Stimulated activated CD4-positive, alpha-beta T cell treated with anti-CD3 and anti-CD28 coated beads, Interleukin-1b, Interleukin-23, amount 100 ng/mL, for 4 hours (primary cell): ENCODE measurements around the gene CEP20.

Source experiments
- DNase-seq, 2 donors: peaks; one replicate each; pipeline ENCODE4 v3.0.0-alpha.2; 2020; ENCODE audit warnings: low read depth in 2 of 2

Gene CEP20

DNA sequence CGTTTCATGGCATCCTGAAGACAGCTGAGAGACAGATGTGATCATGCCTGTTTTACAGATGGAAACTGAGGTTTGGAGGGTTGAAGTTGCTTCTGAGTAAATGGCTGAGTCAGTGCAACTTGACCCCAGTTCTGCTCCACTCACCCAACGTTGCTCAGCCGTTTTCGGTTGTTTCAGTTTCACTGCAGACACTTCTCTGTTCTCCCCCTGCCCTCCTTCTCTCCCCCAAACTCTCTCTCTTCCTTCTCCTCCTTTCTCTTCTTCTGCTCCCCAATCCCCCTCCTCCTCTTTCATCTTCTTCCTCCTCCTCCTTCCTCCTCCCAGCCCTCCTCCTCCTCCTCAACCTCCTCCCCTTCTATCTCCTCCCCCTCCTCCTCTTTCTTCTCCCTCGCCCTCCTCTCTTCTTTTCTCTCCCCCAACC lies 9.4 kb upstream of the CEP20 start:
- DNase-seq, result no peak

DNA sequence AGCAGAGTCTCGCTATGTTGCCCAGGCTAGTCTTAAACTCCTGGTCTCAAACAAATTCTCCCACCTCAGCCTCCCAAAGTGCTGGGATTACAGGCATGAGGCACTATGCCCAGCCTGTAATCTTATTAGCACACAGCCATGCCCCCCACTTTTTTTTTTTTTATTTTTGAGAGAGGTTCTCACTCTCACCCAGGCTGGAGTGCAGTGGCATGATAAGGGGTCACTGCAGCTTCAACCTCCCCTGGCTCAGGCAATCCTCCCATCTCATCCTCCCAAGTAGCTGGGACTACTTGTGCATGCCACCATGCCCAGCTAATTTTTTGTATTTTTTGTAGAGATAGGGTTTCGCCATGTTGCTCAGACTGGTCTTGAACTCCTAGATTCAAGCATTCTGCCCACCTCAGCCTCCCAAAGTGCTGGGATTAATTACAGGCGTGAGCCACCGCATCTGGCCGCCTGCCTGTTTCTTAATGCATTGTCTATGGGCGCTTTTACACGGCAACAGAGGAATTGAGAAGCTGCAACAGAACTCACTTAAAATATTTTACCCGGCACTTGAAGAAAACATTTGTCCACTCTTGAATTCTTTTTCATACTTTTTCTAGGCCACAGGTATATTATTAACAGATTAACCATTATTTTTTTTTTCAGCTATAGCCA lies 8.8 kb upstream of the CEP20 start:
- DNase-seq, result no peak

DNA sequence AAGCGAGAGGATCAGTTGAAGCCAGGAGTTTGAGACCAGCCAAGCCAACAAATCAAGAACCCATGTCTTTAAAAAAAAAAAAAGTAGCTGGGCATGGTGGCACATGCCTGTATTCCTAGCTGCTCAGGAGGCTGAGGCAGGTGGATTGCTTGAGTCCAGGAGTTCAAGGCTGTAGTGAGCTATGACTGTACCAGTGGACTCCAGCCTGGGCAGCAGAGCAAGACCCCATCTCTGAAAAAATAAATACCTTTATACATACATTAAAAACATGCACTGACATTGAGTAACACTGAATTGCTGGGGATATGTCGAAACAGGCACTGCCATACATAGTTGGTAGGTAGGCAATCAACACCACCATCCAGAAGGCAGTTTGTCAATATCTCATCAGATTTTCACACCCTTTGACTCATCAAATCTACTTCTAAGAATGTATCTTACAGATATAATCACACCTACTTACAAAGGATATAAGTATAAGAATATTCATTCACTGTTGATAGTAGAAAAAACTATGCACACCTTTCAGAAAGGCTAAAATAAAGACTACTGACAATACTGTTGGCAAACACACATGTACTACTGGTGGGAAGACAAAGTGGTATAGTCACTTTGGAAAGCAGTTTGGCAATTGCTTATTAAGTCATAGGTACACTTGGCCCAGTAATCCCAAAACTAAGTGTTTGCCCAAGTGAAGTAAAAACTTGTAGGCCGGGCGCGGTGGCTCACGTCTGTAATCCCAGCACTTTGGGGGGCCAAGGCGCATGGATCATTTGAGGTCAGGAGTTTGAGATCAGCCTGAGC lies 6.4 kb upstream of the CEP20 start:
- no peak for DNase-seq

DNA sequence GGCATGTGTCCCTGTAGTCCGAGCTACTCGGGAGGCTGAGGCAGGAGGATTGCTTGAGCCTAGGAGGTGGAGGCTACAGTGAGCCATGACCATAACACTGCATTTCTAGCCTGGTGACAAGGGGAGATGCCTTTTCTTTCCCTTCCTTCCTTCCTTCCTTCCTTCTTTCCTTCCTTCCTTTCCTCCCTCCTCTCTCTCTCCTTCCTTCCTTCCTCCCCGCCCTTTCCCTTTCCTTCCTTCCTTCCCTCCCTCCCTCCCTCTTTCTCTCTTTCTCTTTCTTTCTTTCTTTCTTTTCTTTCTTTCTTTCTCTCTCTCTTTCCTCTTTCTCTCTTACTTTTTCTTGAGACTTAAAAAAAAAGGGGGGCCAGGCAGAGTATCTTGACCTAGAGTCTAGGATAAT lies 3.1 kb upstream of the CEP20 start:
- DNase-seq, result no peak

DNA sequence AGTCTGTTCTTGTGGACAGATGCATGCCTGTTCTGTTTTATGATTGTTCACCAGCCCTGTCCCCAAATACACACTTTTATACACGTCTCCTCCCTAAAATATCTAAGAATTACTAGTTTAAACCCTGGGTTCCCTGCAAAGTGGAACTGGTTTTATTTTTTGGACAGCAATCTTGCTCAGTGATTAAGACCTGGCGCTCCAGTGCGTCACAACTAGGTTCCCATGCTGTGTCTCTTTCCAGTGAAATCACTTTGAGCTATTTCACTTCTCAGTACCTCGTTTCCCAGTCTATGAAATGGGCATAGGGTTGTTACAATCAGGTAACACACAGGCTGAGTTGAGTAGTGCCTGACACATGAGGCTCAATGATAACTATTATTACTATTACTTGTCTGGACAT lies 1.1 kb downstream of the CEP20 start:
- no peak for DNase-seq

DNA sequence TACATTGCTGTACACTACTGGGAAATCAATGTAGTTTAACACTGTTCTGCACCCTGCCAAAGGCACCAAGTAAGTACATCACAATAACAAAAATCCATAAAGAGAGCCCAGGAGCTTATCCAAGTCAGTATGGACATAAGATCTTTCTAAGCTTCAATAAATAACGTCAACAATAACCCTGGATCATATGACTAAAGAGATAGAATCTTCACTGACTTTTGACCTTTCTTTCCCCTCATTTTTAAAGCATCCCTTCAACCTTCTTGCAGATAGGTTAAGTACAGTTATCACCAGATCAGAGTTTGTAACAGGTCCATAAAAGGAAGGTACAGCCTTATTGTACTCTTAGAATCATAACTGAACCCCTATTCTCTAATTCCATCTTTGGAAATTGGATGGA lies 2.3 kb downstream of the CEP20 start:
- DNase-seq, result no peak

DNA sequence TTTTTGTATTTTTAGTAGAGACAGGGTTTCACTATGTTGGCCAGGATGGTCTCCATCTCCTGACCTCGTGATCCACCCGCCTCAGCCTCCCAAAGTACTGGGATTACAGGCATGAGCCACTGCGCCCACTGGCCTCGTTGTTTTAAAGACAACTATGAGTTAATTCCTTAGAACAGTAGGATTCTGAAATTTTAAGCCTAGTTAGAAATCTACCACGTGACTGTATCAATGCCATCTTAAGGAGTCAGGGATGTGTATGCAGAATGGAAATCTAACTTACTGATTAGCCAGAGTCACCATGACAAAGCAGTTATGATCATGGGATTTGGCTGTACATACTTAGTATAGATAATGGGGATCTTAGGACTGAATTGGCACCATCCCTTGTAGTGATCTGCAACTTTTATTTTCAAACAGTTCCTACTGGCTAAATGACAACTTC lies 2.8 kb downstream of the CEP20 start:
- no peak for DNase-seq

DNA sequence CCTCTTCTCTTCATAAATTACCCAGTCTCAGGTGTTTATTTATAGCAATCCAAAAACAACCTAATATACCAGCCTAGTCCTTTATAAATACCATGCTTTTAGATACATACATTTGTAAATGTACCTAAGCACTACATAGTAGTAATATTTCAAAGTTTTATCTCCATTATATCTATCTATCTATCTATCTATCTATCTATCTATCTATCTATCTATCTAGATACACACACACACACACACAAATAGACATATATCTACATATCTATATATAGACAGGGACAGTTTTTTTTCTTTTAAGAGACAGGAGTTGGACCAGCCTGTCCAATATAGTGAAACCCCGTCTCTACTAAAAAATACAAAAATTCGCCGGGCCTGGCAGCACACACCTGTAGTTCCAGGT lies 5.8 kb downstream of the CEP20 start:
- DNase-seq, result no peak

DNA sequence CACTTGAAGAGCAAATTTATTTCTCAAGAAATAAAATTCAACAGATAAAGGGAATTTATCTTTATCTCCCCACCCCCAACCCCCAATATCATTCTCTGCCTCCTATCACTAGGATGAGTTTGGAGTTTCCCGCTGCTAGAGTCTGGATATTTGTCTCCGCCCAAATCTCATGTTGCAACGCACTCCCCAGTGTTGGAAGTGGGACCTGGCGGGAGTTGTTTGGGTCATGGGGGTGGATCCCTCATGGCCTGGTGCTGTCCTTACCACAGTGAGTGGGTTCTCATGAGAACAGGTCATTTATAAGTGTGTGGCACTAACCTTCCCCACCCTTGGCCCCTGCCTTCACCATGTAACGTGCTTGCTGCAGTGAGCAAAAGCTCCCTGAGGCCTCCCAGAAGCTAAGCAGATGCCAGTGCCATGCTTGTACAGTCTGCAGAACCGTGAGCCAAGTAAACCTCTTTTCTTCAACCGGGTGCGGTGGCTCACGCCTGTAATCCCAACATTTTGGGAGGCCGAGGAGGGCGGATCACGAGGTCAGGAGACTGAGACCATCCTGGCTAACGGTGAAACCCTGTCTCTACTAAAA lies 6.5 kb downstream of the CEP20 start:
- DNase-seq, result no peak

DNA sequence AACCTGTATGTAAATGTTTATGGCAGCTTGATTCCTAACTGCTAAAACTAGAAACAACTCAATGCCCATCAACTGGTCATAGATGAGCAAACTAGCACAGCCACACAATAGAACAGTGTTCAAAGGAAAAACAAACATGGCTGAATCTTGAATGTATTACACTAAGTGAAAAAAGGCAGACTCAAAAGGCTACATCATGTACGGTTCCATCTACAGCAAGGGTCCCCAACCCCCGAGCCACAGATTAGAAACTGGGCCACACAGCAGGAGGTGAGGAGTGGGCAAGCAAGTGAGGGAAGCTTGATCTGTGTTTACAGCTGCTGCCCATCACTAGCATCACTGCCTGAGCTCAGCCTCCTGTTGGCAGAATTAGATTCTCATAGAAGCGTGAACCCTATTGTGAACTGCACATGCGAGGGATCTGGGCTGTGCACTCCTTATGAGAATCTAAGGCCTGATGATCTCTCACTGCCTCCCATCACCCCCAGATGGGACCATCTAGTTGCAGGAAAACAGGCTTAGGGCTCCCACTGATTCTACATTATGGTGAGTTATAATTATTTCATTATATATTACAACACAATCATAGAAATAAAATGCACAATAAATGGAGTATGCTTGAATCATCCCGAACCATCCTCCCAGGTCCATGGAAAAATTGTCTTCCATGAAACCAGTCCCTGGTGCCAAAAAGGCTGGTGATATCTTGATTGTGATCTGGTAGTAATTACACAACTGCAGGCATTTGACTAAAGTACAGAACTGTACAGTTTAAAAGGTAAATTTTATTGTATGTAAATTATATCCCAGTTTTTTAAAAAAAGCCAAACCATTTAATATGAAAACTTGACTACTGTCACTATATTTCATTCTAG lies 7.7 kb downstream of the CEP20 start:
- DNase-seq, result no peak

DNA sequence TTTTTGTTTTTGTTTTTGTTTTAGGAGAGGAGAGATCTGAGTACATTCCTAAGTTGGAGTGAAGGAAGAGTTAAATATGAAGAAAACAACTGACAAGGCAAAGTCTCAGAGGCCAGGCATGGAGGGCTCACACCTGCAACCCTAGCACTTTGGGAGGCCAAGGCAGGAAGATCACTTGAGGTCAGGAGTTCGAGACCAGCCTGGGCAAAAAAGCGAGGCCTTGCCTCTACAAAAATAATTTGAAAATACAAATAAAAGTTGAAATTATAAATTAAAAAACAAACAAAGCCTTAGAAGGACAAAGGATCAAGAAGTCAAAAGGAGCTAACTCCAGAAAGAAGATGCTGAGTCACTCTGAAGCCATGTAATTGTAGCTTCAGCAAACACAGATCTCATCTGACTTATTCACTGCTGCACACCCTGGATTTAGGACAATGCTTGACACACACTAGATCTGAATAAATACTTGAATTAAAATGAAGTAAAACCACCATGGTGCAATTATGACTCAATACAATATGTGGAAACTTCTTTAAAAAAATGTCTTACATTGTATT lies 9.1 kb downstream of the CEP20 start:
- DNase-seq, result no peak

DNA sequence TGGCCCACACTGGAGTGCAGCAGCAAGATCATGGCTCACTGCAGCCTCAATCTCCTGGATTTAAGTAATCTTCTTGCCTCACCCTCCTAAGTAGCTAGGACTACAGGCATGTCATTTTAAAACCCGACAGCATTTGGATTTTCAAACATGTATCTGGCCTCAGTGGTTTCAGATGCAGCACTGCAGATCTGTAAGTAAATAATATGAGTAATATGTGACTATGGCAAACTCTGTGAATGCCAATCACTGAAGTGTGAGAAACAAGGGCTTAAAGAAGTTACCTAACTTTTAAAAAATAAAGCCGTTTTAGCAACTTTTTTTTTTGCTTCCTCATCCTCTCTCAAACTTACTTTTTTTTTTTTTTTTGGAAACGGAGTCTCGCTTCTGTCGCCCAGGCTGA lies 11.9 kb downstream of the CEP20 start:
- no peak for DNase-seq

DNA sequence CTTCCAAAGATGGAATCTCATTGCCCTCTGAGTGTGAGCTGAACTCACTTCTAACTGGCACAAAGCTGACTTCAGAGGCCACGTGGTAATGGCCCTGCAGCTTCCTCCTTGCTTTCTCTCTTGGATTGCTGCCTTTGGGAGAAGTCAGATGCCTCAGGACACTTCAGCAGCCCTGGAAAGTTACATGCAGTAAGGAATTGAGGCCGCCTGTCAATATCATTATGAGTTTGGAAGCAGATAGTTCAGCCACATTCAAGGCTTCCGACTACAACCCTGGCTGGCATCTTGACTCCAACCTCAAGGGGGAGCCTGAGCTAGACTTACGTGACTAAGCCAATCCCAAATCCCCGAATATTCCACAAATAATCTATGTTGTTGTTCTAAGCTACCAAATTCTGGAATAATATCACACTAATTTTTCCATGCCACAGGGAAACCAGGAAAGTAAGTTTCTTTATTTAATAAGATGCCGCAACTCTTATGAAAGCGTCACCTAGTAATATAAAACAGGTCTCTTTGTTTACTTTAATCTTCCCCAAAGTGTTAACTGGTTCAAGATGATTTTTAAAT lies 13.6 kb downstream of the CEP20 start:
- DNase-seq, result no peak

DNA sequence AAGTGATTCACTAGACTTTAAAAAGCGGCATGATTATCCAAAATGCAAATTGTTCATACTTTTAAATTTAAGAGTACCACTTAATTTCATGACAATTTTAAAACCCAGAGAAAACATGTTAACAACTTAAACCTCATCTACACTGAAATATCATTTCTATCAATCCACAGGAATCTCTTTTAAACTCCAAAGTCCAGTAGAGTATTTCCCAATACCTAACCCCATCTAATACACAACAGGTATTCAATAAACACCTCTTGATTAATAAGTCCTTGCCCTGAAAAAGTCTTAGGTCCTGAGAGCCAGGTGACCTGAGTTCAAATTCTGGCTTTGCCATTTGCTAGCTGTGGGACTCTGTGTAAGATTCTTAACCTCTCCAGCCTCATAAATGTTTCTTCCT lies 14.7 kb downstream of the CEP20 start:
- no peak for DNase-seq

DNA sequence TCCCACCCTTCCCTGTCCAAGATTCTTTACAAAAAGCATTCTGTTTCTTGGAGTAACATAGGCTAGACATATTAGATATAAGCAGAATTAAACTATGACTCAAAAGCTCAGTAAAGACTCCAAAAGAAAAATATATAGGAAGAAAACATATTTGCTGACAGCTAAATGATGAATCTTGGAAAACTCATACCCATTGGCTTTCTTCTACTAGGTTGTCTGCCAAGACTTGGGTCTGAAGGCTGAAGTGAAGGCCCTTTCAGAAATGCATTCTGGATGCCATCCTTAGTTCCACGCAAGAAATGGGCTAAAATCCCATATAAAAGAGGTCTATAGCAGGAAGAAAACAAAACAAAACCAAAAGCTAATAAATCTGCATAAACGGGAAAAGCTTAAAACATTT lies 15.1 kb downstream of the CEP20 start:
- DNase-seq, result no peak

DNA sequence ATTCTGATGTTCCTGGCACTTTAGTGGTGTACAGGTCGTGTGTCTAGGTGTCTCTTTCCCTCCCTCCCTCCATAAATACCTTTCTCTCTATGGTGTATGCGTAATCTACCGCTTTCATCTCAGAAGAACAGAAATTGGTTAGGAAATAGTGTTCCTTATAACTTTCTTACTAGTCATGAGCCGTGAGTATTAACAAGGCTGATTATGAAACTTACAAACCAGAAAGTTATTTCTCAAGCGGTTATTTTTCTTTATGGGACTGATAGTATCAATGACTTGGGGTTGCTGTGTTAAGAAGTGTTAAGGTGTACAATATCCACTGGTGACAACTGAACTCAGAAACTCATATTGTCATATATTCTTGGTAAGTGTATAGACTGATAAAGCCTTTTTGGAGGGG lies 18.4 kb downstream of the CEP20 start:
- DNase-seq, result no peak

DNA sequence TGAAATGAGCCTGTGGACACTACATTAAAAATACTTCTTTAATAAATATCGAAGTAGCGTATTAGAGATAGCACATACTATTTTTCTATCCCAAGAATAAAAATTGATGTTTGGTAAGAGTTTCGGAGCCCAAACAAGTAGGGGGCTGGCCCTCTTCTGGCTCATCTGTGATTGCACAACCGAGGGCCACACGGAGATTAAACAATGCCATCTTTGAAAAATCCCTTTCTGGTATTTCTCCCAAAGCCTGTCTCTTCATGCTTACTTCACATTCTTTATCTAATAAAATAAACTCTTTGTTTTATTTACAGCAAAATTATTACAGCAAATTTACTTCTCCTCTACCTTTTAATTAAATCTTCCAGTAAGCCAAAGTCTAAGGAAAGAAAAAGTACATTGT lies 22.0 kb downstream of the CEP20 start:
- DNase-seq, result no peak

DNA sequence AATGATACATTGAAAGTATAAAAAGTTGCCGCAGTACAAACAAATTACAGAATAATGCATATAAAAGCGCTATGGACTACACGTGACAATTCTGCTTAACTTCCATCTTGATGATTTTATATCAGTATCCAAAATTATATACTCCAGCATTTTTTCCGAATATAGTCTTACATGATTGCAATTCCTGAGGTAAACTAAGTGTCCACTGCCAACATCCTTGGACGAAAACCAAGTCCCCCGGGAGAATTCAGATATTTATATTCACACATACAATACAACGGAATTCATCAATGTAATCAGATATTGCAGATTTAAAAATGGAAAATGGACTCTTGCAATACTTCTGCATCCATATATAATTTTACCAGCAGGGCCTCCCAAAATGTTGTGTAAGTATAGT lies 22.7 kb downstream of the CEP20 start:
- no peak for DNase-seq

DNA sequence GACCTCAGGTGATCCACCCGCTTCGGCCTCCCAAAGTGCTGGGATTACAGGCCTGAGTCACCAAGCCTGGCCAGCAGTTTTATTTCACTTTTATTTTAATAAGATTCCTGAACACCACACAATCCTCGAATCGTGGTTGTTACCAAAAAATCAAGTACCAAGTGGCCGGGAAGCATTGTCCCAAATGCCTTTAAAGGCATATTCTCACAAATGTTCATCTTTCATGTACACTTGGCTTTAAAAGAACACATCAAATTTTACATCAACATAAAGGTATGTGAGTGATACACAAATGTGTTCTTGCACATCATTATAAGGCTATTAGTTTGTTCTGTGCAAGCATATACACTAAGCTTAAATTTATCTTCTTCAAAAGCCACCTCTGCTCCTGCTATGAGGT lies 23.5 kb downstream of the CEP20 start:
- DNase-seq, result no peak

DNA sequence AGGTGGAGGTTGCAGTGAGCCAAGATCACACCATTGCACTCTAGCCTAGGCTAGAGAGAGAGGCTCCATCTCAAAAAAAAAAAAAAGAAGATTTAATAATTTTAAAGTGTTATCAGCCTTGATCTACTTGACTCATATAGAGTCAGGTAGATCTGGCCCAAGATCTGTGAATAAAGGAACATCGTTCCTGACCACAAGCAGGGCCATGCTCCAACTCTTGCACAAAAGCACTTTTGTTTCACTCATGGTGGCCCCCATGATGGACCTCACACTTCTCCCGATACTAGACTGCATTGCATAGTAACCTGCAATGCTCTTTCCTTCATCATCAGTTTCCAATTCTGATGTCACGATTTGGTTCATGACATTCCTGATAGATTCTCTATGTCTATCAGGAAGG lies 26.4 kb downstream of the CEP20 start:
- no peak for DNase-seq

DNA sequence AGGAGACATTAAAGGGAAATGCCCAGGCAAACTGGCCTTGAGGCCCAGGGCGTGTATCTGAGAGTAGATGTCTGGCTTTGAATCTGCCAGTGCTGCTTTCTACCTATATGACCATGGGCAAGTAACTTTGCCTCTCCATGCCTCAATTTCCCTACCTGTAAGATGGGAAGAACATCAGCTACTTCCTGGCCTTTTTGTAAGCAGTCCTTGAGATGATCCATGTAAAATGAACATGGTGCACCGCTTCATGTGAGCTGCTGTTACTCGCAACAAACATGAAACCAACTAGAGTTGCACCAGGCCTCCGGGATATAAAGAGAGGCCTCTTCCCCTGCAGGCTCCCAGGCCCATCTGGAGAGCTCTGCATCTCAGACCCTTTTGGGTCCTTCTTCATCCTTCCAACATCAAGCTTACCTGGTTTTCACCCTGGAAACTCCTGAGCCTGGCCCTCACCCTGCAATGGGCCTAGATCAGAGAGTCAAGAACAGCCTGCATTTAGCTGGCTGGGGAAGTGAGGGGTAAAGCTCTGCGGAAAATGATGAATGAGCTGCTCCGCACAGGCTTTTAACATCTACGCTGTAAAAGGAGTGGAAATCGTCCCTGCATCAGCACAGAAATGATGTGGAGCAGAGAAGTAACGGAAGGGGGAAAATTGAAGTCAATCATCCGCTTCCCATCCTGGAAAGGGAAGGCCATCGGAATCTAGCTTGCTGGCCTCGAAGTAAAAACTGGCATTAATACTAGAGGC lies 29.3 kb downstream of the CEP20 start:
- DNase-seq, result no peak
